ENCODE data around the gene CACNA1B.

DNA sequence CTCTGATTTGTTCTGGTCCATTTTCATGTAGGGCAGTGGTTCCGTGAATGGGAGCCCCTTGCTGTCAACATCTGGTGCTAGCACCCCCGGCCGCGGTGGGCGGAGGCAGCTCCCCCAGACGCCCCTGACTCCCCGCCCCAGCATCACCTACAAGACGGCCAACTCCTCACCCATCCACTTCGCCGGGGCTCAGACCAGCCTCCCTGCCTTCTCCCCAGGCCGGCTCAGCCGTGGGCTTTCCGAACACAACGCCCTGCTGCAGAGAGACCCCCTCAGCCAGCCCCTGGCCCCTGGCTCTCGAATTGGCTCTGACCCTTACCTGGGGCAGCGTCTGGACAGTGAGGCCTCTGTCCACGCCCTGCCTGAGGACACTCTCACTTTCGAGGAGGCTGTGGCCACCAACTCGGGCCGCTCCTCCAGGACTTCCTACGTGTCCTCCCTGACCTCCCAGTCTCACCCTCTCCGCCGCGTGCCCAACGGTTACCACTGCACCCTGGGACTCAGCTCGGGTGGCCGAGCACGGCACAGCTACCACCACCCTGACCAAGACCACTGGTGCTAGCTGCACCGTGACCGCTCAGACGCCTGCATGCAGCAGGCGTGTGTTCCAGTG is 244.0 kb downstream of the CACNA1B start:
- TF ChIP-seq POLR2AphosphoS5 (IDR thresholded peaks at IDR 0.05) (no peak), POLR2A (IDR thresholded peaks at IDR 0.05) (no peak), EP300 (IDR thresholded peaks at IDR 0.05) (no peak)
- TF ChIP-seq, protein P1, sequence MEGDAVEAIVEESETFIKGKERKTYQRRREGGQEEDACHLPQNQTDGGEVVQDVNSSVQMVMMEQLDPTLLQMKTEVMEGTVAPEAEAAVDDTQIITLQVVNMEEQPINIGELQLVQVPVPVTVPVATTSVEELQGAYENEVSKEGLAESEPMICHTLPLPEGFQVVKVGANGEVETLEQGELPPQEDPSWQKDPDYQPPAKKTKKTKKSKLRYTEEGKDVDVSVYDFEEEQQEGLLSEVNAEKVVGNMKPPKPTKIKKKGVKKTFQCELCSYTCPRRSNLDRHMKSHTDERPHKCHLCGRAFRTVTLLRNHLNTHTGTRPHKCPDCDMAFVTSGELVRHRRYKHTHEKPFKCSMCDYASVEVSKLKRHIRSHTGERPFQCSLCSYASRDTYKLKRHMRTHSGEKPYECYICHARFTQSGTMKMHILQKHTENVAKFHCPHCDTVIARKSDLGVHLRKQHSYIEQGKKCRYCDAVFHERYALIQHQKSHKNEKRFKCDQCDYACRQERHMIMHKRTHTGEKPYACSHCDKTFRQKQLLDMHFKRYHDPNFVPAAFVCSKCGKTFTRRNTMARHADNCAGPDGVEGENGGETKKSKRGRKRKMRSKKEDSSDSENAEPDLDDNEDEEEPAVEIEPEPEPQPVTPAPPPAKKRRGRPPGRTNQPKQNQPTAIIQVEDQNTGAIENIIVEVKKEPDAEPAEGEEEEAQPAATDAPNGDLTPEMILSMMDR (IDR thresholded peaks at IDR 0.05), result no peak

Data from gastroesophageal sphincter (tissue), 3 donors.